Measurements from ENCODE around the gene OR4D9.
A peak's percentile ranks its signal among the peaks of the same experiment; 100 is the strongest.

Gene OR4D9

GRCh38 chr11:59555601-59556114, 44.3 kb downstream of the OR4D9 start:
- peak overlapping the region; percentile 13; the same call in 1 of the 2 replicates for H3K27ac ChIP-seq
- H3K27me3 ChIP-seq (ENCODE audit: insufficient read depth, low read depth) = no peaks in the 10 kb centered on the region
- H3K79me2 ChIP-seq (ENCODE audit: insufficient read depth, low read depth) = no peaks in the 10 kb centered on the region
- H4K20me1 ChIP-seq (ENCODE audit: insufficient read depth) = no peaks in the 10 kb centered on the region
- H3K36me3 ChIP-seq (ENCODE audit: insufficient read depth) = no peaks in the 10 kb centered on the region
- H3K4me3 ChIP-seq (IDR thresholded peaks at IDR 0.05; ENCODE audit: insufficient read depth, low read depth, low read length) = no peak overlapping the region
- H3K4me2 ChIP-seq = peak overlapping the region; percentile 82
- H3K4me1 ChIP-seq (ENCODE audit: low read depth, poor library complexity, severe bottlenecking) = peaks cover 24% of the 10 kb centered on the region
- peak overlapping the region; percentile 53; the same call in 1 of the 2 replicates for H3K9ac ChIP-seq
- no peak for TF ChIP-seq CTCF (conservative IDR thresholded peaks at IDR 0.05; ENCODE audit: low read depth, low read length)
- H2AFZ ChIP-seq (ENCODE audit: low read depth) = peak overlapping the region; percentile 70

- peak overlapping the region; percentile 70 for H2AFZ ChIP-seq (ENCODE audit: low read depth)
- H3K4me1 ChIP-seq (ENCODE audit: low read depth, poor library complexity, severe bottlenecking) = peaks cover 27% of the 10 kb centered on the region
- no peaks in the 10 kb centered on the region for H4K20me1 ChIP-seq (ENCODE audit: insufficient read depth)
- no peaks in the 10 kb centered on the region for H3K36me3 ChIP-seq (ENCODE audit: insufficient read depth)
- H3K4me2 ChIP-seq = peak overlapping the region; percentile 82
- H3K79me2 ChIP-seq (ENCODE audit: insufficient read depth, low read depth) = no peaks in the 10 kb centered on the region
- peak overlapping the region; percentile 53 for H3K9ac ChIP-seq
- no peaks in the 10 kb centered on the region for H3K27me3 ChIP-seq (ENCODE audit: insufficient read depth, low read depth)
- peak overlapping the region; percentile 65 for H3K27ac ChIP-seq
- no peak overlapping the region for H3K4me3 ChIP-seq (IDR thresholded peaks at IDR 0.05; ENCODE audit: insufficient read depth, low read depth, low read length)
- no peak for TF ChIP-seq CTCF (conservative IDR thresholded peaks at IDR 0.05; ENCODE audit: low read depth, low read length)
Observed at GRCh38 chr11:59556115-59556916, 45.0 kb downstream of the OR4D9 start.

GRCh38 chr11:59556917-59557348, 45.6 kb downstream of the OR4D9 start:
- peak overlapping the region; percentile 65 for H3K27ac ChIP-seq
- H3K4me3 ChIP-seq (IDR thresholded peaks at IDR 0.05; ENCODE audit: insufficient read depth, low read depth, low read length) = no peak overlapping the region
- H4K20me1 ChIP-seq (ENCODE audit: insufficient read depth) = no peaks in the 10 kb centered on the region
- H3K36me3 ChIP-seq (ENCODE audit: insufficient read depth) = no peaks in the 10 kb centered on the region
- H3K4me1 ChIP-seq (ENCODE audit: low read depth, poor library complexity, severe bottlenecking) = peaks cover 27% of the 10 kb centered on the region
- TF ChIP-seq CTCF (conservative IDR thresholded peaks at IDR 0.05; ENCODE audit: low read depth, low read length) = no peak
- H3K79me2 ChIP-seq (ENCODE audit: insufficient read depth, low read depth) = no peaks in the 10 kb centered on the region
- peak overlapping the region; percentile 82 for H3K4me2 ChIP-seq
- peak overlapping the region; percentile 35 for H2AFZ ChIP-seq (ENCODE audit: low read depth)
- H3K27me3 ChIP-seq (ENCODE audit: insufficient read depth, low read depth) = no peaks in the 10 kb centered on the region
- H3K9ac ChIP-seq = peak overlapping the region; percentile 53

- Histone ChIP-seq H3K4me3 (IDR thresholded peaks at IDR 0.05; ENCODE audit: insufficient read depth, low read depth, low read length) (no peak overlapping the region), H3K4me2 (peak overlapping the region; percentile 83), H3K27me3 (ENCODE audit: insufficient read depth, low read depth) (no peaks in the 10 kb centered on the region), H3K79me2 (ENCODE audit: insufficient read depth, low read depth) (no peaks in the 10 kb centered on the region), H3K36me3 (ENCODE audit: insufficient read depth) (no peaks in the 10 kb centered on the region), H2AFZ (ENCODE audit: low read depth) (peak overlapping the region; percentile 78), H3K9ac (peak overlapping the region; percentile 32; the same call in 1 of the 2 replicates), H4K20me1 (ENCODE audit: insufficient read depth) (no peaks in the 10 kb centered on the region), H3K4me1 (ENCODE audit: low read depth, poor library complexity, severe bottlenecking) (peaks cover 26% of the 10 kb centered on the region), H3K27ac (peak overlapping the region; percentile 30; the same call in 1 of the 2 replicates)
- no peak for TF ChIP-seq CTCF (conservative IDR thresholded peaks at IDR 0.05; ENCODE audit: low read depth, low read length)
Observed at GRCh38 chr11:59558270-59558643, 46.9 kb downstream of the OR4D9 start.

All from KMS-11 (cell line).